Epidermal melanocyte (primary cell): ENCODE measurements around the gene TMEM9.

Experiments used
- DNase-seq: peaks from one replicate; pipeline ENCODE4 v3.0.0; 2011; ENCODE audit warnings: low spot score; ENCODE audit not compliant: insufficient read length

Gene TMEM9

DNA sequence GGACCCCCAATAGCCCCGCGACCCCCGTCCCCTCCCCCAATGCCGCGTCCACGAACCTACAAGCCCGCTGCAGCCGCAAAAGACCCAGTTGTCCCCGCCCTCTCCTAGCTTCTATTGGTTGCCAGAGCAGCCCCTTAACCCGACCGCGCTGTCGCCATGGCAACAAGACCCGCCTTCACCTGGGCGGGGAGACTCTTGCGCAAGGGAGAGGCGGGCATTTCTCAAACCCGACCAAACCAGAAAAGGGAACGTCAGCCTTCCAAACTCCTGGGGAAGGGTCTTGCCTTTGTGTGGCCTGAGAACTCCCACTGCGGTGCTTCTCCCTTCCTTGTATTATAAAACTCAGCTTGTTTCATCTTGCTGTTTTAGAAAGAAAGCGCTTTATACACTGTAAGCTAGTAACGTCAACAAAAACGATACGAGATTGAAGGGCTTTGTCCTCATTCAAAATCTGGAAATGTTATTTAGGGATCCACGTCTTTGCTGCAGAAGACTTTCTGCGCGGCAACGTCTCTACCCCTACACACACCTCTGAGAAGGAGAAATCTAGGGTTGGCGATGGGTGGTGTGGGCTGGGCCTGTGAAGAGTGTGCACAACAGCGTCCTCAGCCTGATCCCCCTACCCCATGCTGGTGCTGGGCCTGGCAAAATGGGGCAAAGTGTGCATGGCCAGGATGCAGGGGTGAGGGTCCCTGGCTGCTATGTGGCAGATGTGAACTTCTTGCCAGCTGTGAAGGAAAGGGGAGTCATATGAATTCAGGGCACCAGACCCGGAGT is at the start of gene TMEM9:
TMEM9 (minus strand) TSS at position 86 of the 777 bp plus-strand sequence. CDS start 551 bp downstream, outside the sequence.
- peak; percentile 97 for DNase-seq

DNA sequence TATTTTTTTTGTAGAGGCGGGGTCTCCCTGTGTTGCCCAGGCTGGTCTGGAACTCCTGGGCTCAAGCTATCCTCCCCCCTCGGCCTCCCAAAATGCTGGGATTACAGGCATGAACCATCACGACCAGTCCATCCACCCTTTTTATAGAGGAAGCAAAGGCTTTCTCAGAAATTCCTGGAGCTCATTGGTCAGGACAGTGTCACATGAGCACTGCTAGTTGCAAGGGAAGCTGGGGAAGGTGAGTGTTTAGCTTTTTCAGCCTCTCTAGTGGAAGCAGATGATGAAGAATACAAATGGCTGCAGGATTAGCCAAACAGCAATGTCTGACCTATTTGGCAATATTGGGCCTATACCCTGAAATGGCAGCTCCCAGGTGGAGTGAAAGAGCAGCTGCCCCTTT is 44.3 kb upstream of the TMEM9 start:
- no peak for DNase-seq

DNA sequence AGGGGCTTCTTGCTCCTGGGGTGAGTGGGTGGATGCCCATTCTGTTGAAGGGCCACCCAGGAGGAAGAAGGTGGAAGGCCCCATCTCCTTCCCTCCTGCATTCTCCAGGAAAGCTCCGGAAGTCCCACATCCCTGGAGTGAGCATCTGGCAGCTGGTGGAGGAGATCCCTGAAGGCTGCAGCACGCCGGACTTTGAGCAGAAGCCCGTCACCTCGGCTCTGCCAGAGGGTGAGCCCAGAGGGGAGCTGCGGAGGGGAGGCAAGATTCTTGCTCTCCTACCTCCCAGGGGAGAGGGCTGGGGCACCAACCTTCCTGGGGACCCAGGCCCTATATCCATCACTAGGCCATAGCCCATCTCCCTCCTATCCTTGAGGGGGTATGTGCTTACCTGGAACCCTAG is 39.8 kb upstream of the TMEM9 start:
- DNase-seq = no peak

- DNase-seq = no peak
Measured at GRCh38 chr1:201192261-201192788, 38.1 kb upstream of the TMEM9 start.

- no peak for DNase-seq
Measured at GRCh38 chr1:201191653-201192260, 37.5 kb upstream of the TMEM9 start.

DNA sequence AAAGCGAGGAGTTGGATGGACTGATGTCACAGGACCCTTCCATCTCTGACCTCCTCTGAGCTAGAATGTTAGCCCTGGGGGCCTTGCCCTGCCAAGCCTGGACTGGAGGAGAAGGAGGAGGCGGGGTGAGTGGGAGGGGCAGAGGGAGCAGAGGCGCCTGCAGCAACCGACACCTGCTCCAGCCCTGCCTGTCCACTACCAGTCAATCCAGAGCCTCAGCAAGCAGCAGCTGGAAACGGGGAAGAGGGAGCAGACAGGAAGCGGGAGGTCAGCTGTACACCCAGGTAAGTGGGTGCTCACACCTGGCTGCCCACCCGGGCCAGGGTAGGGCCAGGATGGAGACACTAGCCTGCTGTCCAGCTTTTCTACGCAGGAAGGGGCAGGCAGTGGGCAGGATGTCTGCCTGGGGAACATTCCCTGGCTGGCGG is 36.4 kb upstream of the TMEM9 start, which contains the start of gene IGFN1:
IGFN1 (plus strand) TSS at position 201 of the 428 bp plus-strand sequence. CDS start 2,470 bp downstream, outside the sequence.
- no peak for DNase-seq

GRCh38 chr1:201190005-201190404 is 35.7 kb upstream of the TMEM9 start:
- no peak for DNase-seq

DNA sequence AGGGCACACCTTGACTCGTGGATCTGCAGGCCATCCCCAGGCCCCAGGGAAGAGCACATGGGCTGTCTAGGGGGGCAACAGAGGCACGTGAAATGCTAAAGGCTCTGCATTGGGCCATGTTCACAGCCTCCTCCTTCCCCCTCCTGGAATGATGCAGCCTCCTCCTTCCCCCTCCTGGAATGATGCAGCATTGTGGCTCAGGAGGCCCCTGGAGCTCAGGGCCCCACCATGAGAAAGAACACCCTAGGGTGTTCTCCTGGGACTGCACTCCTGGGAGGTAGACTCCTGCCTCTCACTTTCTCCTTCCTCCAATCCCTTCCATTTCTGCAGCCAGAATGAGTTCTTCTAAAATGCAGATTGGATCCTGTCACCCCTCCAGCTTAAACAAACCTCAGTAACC is 34.8 kb upstream of the TMEM9 start:
- no peak for DNase-seq

DNA sequence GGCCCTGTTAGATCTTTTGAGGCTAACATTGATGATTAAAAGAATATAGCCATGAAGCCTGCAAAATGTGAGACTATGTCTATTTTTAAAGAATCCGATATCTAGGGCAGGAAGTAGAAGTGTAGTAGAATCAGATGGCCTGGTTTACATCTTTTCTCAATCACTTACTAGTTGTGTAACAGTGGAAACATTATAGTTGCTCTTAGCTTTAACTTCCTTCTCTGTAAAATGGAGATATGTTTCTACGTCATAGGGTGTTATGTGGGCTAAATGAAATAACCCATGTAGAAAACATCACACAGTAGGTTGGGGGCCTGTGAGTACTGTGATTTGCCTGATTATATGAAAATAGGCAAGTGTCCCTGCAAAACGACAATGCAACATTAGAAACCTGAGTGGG is 31.9 kb upstream of the TMEM9 start:
- no peak for DNase-seq

GRCh38 chr1:201185527-201186128 is 31.4 kb upstream of the TMEM9 start:
- DNase-seq = no peak

GRCh38 chr1:201185123-201185453 is 30.8 kb upstream of the TMEM9 start:
- peak; percentile 57 for DNase-seq

DNA sequence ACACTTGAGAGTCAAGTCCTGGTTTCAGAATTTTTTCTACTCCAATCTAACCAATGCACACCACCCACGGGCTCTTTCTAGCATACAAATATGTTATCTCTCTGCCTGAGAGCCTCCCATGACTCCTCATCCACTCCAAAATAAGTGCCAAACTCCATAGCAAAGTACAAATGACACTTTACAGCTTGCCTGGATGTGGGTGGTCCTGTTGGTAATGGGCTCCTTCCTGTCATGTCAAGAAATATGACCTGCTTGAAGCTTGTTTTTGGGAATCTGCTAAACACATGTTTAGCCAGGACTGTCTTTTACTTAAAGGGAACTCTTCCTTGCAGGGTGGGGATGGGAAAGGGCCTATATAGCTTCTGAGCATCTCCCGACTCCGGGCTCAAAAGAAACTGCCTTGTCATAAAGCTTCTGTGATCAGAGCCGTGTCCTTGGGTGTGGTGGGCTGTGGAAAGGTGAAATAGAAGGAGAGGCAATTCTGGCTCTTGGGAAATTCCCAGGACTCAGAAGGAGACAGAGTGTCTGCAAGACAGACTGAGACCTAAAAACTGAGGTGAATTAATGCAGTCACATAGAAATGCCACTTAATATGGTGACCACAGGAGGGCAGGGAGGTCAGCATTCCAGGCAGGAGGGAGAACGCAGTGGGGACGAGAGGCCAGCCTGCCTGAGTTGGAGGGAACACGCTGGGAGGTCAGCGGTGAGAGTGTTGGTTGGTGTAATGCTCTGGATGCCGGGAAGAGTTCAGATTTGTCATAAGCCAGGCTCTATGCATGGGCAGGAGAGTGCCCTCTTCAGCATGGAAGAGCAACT is 30.2 kb upstream of the TMEM9 start:
- no peak for DNase-seq

DNA sequence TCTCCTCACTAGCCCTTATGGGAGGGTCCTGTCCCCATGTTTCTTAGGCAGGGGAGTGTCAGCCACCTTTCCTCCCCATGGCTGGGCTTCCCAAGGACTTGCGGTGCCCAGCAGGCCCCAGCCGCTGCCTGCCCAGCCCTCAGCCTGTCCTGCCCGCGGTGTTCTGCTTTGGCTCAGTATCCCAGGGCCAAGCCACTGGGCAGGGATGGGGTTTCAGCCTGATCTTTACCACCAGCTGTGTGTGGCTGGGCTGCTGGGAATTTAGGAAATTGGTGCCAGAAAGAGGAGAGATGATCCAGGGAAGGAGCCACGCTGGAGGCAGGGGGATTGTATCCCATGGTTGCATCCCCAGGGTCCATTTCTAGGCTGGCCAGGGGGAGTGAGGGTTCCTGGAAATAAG is 29.5 kb upstream of the TMEM9 start:
- DNase-seq = no peak

DNA sequence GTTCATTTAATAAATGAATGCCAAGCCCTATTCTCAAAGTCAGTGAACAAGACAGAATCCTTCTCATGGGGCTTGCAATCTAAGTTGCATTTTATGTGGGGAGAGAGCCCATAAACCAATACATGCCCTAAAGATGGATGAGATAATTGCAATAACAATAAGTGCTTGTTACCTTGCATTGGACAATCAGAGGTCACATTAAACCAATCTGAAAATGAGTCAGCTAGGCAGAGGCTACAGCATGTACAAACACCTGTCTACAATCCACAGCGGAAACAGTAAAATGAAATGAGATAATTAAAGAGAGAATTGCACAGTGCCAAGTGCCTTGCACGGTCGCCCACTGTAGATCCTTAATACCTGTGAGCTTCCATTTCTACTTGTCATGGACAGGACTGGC is 28.9 kb upstream of the TMEM9 start:
- no peak for DNase-seq

GRCh38 chr1:201181726-201182125 is 27.5 kb upstream of the TMEM9 start:
- no peak for DNase-seq

GRCh38 chr1:201181323-201181722 is 27.0 kb upstream of the TMEM9 start:
- no peak for DNase-seq

- DNase-seq = no peak
Measured at GRCh38 chr1:201180901-201181300, 26.6 kb upstream of the TMEM9 start.

GRCh38 chr1:201180141-201180540 is 25.9 kb upstream of the TMEM9 start:
- no peak for DNase-seq

- DNase-seq = no peak
Measured at GRCh38 chr1:201178718-201179117, 24.4 kb upstream of the TMEM9 start.

GRCh38 chr1:201176940-201177339 is 22.7 kb upstream of the TMEM9 start:
- DNase-seq = no peak

GRCh38 chr1:201175820-201176500 is 21.7 kb upstream of the TMEM9 start:
- DNase-seq = no peak
